Keratinocyte (primary cell): Measurements from ENCODE around the gene MYMK. TPM values are rescaled to one million over a fixed set of nuclear protein-coding genes. Genes with fewer than 3 reads are reported as not detected.

Experiments used
- DNase-seq: peaks from one replicate; pipeline ENCODE4 v3.0.0-alpha.2; 2011; ENCODE audit warnings: low read depth, missing footprints, low spot score
- FAIRE-seq: peaks from 2 replicates; lab custom pipeline; 2011; peaks lifted over from hg19 to GRCh38; lab: Jason Lieb, UNC
- H2AFZ ChIP-seq: 2 replicates; pipeline ENCODE4 v1.6.0; 2012; ENCODE audit warnings: low read length, control low read depth, inconsistent platforms; ENCODE audit not compliant: control insufficient read depth
- H3K27ac ChIP-seq: 2 replicates; pipeline ENCODE4 v1.5.1; 2011; ENCODE audit warnings: low read length; ENCODE audit not compliant: control insufficient read depth, insufficient read depth
- H3K27me3 ChIP-seq: 3 replicates; pipeline ENCODE4 v1.6.0; 2011; ENCODE audit warnings: low read length; ENCODE audit not compliant: control insufficient read depth, insufficient read depth; ENCODE audit errors: extremely low read depth
- H3K36me3 ChIP-seq, 2 experiments: 2 replicates in 1 of 2; 3 replicates in 1 of 2; pipeline ENCODE4 v1.5.1; 2011; ENCODE audit warnings: low read length in 2 of 2, mild to moderate bottlenecking in 1 of 2; ENCODE audit not compliant: control insufficient read depth in 2 of 2, insufficient read depth in 2 of 2; ENCODE audit errors: extremely low read depth in 1 of 2
- H3K4me1 ChIP-seq: 3 replicates; pipeline ENCODE4 v1.5.1; 2011; ENCODE audit warnings: low read length; ENCODE audit not compliant: control insufficient read depth, insufficient read depth; ENCODE audit errors: extremely low read depth
- H3K4me2 ChIP-seq: 3 replicates; pipeline ENCODE4 v1.6.0; 2011; ENCODE audit warnings: low read depth, low read length; ENCODE audit not compliant: control insufficient read depth, insufficient read depth; ENCODE audit errors: extremely low read depth
- H3K4me3 ChIP-seq, 3 experiments: fragments of 200-600 bp in 1 of 3; sonication (generic) in 1 of 3; 2 replicates in 2 of 3; 3 replicates in 1 of 3; pipeline ENCODE4 v1.5.1; 2011 to 2016; ENCODE audit warnings: low read length in 3 of 3, mild to moderate bottlenecking in 3 of 3, control low read depth in 2 of 3, inconsistent platforms in 1 of 3, low read depth in 1 of 3, mixed read lengths in 1 of 3, mixed run types in 1 of 3, moderate library complexity in 1 of 3; ENCODE audit not compliant: control insufficient read depth in 2 of 3, insufficient read depth in 2 of 3; ENCODE audit errors: extremely low read depth in 1 of 3
- H3K79me2 ChIP-seq: 2 replicates; pipeline ENCODE4 v1.6.0; 2012; ENCODE audit warnings: low read length; ENCODE audit not compliant: control insufficient read depth, insufficient read depth
- H3K9ac ChIP-seq: 3 replicates; pipeline ENCODE4 v1.6.0; 2011; ENCODE audit warnings: low read length; ENCODE audit not compliant: control insufficient read depth, insufficient read depth; ENCODE audit errors: extremely low read depth
- H3K9me1 ChIP-seq: 3 replicates; pipeline ENCODE4 v1.6.0; 2011; ENCODE audit warnings: low read length; ENCODE audit not compliant: control insufficient read depth, insufficient read depth; ENCODE audit errors: extremely low read depth
- H3K9me3 ChIP-seq: 2 replicates; pipeline ENCODE4 v1.5.1; 2012; ENCODE audit warnings: low read depth, low read length; ENCODE audit not compliant: control insufficient read depth
- H4K20me1 ChIP-seq: 3 replicates; pipeline ENCODE4 v1.6.0; 2011; ENCODE audit warnings: low read length; ENCODE audit not compliant: control insufficient read depth, insufficient read depth; ENCODE audit errors: extremely low read depth
- CTCF ChIP-seq, 3 experiments: IDR thresholded peaks in 1 of 3; conservative IDR thresholded peaks in 1 of 3; optimal IDR thresholded peaks in 1 of 3; 2 replicates in 2 of 3; 3 replicates in 1 of 3; pipeline versions ENCODE3 to v1.5.1; 2011; ENCODE audit warnings: low read length in 3 of 3, mild to moderate bottlenecking in 3 of 3, moderate library complexity in 2 of 3, control low read depth in 1 of 3, inconsistent platforms in 1 of 3; ENCODE audit not compliant: insufficient read depth in 2 of 3; ENCODE audit errors: extremely low read depth in 1 of 3
- EZH2 ChIP-seq: IDR thresholded peaks from one replicate; pipeline ENCODE4 v1.6.1; 2012; ENCODE audit warnings: inconsistent platforms, mild to moderate bottlenecking, low read length, moderate library complexity
- dilution Hi-C: fragments of 300-500 bp; cut with MboI; formaldehyde crosslinking; loops from one replicate; pipeline ENCODE4 v1.7.0; 2020; ENCODE audit warnings: low sequenced_read_pairs; ENCODE audit not compliant: extremely low pct_ligation_motif_present
- polyA plus RNA-seq, 5 experiments: library from polyadenylated mRNA; depleted of rRNA in 3 of 5; stranded (reverse) in 3 of 5; stranded (forward) in 1 of 5; unstranded in 1 of 5; fragments of >200 nt; gene quantifications; 1 replicate in 1 of 5; 2 replicates in 3 of 5; 3 replicates in 1 of 5; pipeline versions ENCODE4 v1.2.1 to v1.2.3, GENCODE V29; 2011 to 2012; ENCODE audit warnings: missing spikeins in 2 of 5, low read depth in 1 of 5, low replicate concordance in 1 of 5

MYMK gene
- polyA plus RNA-seq, 1 donor (not counting 4 experiments of a cell fraction or from before 2014, with no cell fraction given): not detected

- Histone ChIP-seq H3K4me2 (no peak overlapping the region), H3K27ac (no peak overlapping the region), H3K27me3 (peaks cover 14% of the 10 kb centered on the region), H3K9ac (no peak overlapping the region), H3K36me3 (no peaks in the 10 kb centered on the region), H3K9me3 (peaks cover 2% of the 10 kb centered on the region), H3K4me1 (peaks cover 4% of the 10 kb centered on the region), H2AFZ (no peak overlapping the region), H3K4me3 (no peak overlapping the region), H3K9me1 (no peaks in the 10 kb centered on the region), H4K20me1 (peaks cover 2% of the 10 kb centered on the region), H3K79me2 (no peaks in the 10 kb centered on the region)
- dilution Hi-C loops: no loop called here
- DNase-seq (no peak), FAIRE-seq (no peak)
- TF ChIP-seq CTCF (optimal IDR thresholded peaks at IDR 0.05 in 1 of 3, IDR thresholded peaks at IDR 0.05 in 1 of 3, conservative IDR thresholded peaks at IDR 0.05 in 1 of 3; ENCODE audit: extremely low read depth in 1 of 3, insufficient read depth in 2 of 3, low read length in 3 of 3) (no peak), EZH2 (no peak)
Observed at GRCh38 chr9:133514460-133515239, 10.1 kb downstream of the MYMK start.

GRCh38 chr9:133513214-133514100, 11.3 kb downstream of the MYMK start:
- Histone ChIP-seq H4K20me1 (no peaks in the 10 kb centered on the region), H3K27me3 (peaks cover 14% of the 10 kb centered on the region), H3K9me3 (peaks cover 2% of the 10 kb centered on the region), H3K79me2 (no peaks in the 10 kb centered on the region), H3K4me1 (peaks cover 12% of the 10 kb centered on the region), H3K4me3 (no peak overlapping the region), H3K9me1 (no peaks in the 10 kb centered on the region), H3K9ac (no peak overlapping the region), H3K27ac (no peak overlapping the region), H2AFZ (no peak overlapping the region), H3K4me2 (no peak overlapping the region), H3K36me3 (no peaks in the 10 kb centered on the region)
- FAIRE-seq (no peak), DNase-seq (no peak)
- dilution Hi-C loops: no loop called here
- no peak for TF ChIP-seq CTCF (optimal IDR thresholded peaks at IDR 0.05 in 1 of 3, IDR thresholded peaks at IDR 0.05 in 1 of 3, conservative IDR thresholded peaks at IDR 0.05 in 1 of 3; ENCODE audit: extremely low read depth in 1 of 3, insufficient read depth in 2 of 3, low read length in 3 of 3)
- TF ChIP-seq EZH2: no peak
